ENCODE data around the gene THNSL1.

The THNSL1 gene

DNA sequence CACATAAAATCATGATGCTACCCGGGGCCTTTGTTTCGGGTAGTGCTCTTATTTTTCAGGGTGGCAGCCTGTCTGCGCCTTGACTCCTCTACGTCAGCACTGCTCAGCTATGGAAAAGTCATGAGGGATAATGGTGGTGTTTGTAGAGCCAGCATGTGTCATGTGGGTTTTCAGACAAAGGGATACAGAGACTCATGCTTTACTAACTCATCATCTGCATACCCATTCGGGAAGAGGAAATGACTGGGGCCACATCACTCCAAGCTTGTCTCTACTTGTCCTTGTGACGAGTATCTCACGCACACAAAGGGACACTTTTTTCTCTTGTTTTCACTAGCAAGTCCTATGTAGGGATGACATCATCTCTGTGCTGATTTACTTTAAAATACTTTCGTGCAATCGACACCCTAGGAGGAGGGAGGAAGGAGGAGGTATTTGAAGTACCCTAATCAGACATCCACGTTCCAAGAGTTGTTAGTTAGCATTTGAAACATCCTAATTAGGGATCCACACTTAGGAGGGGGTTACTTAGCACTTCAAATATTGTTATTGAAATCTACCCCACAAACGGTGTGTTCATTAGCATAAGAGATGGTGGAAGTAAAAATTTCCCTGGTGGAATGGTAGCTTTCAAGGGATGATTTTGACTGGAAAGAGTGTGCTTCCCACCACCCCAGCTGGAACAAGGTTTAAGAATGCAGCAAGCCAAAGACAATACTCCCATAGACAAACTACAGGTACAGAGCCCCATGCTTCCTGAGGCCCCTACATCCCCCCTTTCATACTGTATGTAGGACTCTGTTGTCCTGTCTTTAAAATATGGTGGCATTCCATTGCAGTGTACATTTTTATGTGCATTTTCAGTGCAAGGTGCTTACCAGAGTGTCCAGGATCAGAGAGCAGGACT is 52.0 kb downstream of the THNSL1 start:
- in situ Hi-C loops (cut with HindIII; ENCODE audit: low sequenced_read_pairs) = no loop called here
- TF ChIP-seq, protein P1, sequence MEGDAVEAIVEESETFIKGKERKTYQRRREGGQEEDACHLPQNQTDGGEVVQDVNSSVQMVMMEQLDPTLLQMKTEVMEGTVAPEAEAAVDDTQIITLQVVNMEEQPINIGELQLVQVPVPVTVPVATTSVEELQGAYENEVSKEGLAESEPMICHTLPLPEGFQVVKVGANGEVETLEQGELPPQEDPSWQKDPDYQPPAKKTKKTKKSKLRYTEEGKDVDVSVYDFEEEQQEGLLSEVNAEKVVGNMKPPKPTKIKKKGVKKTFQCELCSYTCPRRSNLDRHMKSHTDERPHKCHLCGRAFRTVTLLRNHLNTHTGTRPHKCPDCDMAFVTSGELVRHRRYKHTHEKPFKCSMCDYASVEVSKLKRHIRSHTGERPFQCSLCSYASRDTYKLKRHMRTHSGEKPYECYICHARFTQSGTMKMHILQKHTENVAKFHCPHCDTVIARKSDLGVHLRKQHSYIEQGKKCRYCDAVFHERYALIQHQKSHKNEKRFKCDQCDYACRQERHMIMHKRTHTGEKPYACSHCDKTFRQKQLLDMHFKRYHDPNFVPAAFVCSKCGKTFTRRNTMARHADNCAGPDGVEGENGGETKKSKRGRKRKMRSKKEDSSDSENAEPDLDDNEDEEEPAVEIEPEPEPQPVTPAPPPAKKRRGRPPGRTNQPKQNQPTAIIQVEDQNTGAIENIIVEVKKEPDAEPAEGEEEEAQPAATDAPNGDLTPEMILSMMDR (IDR thresholded peaks at IDR 0.05; ENCODE audit: low read depth, low read length) = no peak
- peak; percentile 70 for DNase-seq (ENCODE audit: low read depth, low spot score)
- no peak overlapping the region for H3K4me3 ChIP-seq (ENCODE audit: low read depth, low read length)

DNA sequence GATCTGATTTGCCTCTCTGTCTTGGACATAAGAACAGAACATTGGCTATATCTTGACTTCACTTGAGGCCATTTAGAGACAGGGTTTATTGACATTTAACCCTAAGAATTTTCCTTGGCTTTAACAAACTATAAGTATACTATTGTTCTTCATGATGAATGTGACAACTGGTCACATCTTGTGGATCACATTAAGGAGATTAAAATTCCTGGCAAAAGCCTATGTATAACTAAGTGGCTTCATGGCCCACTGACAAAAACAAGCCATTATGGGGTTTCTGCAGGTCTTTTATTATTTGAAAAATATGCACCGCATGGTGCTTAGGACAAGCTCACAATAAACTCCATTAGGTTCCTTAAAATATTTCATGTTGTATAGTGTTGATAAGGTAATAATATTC is 54.8 kb downstream of the THNSL1 start:
- H3K4me3 ChIP-seq (ENCODE audit: low read depth, low read length) = no peak overlapping the region
- no peak for DNase-seq (ENCODE audit: low read depth, low spot score)
- in situ Hi-C loops (cut with HindIII; ENCODE audit: low sequenced_read_pairs) = no loop called here
- TF ChIP-seq, protein P1 (IDR thresholded peaks at IDR 0.05; ENCODE audit: low read depth, low read length) = no peak

DNA sequence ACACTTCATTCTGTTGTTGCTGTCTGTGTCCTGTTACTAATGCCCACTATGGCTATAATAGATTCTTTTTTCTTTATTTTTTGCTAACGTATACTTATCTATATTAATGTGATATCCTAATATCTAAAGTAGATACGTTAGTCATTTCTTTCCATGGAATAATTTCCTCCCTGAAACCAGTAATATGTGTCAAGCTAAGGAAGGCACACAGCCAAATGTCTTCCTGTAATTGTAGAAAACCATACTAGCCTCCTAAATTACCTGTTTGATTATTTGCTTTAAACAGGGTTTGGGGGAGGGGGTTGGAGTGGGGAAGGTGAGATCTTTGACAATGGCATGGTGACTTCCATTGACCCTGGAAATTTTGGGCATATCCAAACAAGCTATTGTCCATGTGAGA is 56.4 kb downstream of the THNSL1 start:
- TF ChIP-seq, protein P1 (IDR thresholded peaks at IDR 0.05; ENCODE audit: low read depth, low read length) = no peak
- DNase-seq (ENCODE audit: low read depth, low spot score) = no peak
- in situ Hi-C loops (cut with HindIII; ENCODE audit: low sequenced_read_pairs) = no loop called here
- no peak overlapping the region for H3K4me3 ChIP-seq (ENCODE audit: low read depth, low read length)

DNA sequence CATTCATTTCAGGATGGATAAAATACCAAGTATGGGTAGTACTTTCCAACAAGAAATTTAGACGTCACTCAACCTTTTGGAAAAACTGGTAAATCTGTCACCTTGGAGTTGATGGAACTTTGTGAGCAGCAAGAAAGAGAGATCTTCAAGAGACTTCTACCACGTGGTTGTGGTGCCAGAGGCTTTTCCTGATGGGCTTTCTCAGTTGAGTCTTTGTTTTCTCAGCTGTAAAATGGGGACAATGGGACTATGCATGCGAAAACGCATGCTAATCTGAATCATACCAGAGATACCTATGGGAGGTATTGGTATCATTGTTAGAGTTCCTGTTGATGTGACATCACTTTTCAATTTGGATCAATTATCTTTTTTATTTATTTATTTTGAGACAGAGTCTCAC is 59.4 kb downstream of the THNSL1 start:
- TF ChIP-seq, protein P1 (IDR thresholded peaks at IDR 0.05; ENCODE audit: low read depth, low read length) = no peak
- DNase-seq (ENCODE audit: low read depth, low spot score) = no peak
- in situ Hi-C loops (cut with HindIII; ENCODE audit: low sequenced_read_pairs) = no loop called here
- no peak overlapping the region for H3K4me3 ChIP-seq (ENCODE audit: low read depth, low read length)
